Left forelimb (tissue), 1 donor: ENCODE data around the gene STXBP2.
A peak's percentile ranks its signal among the peaks of the same experiment; 100 is the strongest.

Source experiments
- DNase-seq: peaks from one replicate; pipeline ENCODE4 v3.0.0-alpha.2; 2018; ENCODE audit warnings: low spot score

STXBP2 gene

DNA sequence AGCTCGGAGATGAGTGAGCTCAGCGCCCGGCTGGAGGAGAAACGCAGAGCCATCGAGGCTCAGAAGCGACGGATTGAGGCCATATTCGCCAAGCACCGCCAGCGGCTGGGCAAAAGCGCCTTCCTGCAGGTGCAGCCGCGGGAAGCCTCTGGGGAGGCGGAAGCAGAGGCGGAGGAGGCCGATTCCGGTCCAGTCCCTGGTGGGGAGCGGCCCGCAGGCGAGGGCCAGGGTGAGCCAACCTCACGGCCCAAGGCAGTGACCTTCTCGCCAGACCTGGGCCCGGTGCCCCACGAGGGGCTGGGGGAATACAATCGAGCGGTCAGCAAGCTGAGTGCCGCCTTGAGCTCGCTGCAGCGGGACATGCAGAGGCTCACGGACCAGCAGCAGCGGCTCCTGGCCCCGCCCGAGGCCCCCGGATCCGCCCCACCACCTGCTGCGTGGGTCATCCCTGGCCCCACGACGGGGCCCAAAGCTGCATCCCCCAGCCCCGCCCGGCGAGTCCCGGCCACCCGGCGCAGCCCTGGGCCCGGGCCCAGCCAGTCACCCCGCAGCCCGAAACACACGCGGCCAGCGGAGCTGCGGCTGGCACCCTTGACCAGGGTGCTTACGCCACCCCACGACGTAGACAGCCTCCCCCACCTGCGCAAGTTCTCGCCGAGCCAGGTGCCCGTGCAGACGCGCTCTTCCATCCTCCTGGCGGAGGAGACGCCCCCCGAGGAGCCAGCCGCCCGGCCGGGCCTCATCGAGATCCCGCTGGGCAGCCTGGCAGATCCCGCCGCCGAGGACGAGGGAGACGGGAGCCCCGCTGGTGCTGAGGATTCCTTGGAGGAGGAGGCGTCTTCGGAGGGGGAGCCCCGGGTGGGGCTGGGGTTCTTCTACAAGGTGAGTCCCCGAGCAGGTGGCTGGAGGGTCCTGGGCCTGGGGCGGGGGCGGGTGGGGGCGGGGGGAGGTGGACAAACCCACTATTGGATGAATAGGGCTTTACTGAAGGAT is 24.3 kb upstream of the STXBP2 start:
- no peak for DNase-seq

GRCh38 chr19:7614859-7615741 is 21.8 kb upstream of the STXBP2 start:
- no peak for DNase-seq

GRCh38 chr19:7617172-7617571 is 19.7 kb upstream of the STXBP2 start:
- DNase-seq = no peak

DNA sequence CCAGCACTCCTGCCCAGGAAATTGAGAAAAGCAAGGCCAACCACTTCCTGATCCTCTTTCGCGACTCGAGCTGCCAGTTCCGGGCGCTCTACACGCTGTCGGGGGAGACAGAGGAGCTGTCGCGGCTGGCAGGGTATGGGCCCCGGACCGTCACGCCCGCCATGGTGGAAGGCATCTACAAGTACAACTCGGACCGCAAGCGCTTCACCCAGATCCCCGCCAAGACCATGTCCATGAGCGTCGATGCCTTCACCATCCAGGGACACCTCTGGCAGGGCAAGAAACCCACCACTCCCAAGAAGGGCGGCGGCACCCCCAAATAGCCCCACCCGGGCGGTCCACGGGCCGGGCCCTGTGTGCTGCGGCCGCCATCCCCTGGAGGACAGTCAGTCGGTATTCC is 19.2 kb upstream of the STXBP2 start:
- no peak for DNase-seq

DNA sequence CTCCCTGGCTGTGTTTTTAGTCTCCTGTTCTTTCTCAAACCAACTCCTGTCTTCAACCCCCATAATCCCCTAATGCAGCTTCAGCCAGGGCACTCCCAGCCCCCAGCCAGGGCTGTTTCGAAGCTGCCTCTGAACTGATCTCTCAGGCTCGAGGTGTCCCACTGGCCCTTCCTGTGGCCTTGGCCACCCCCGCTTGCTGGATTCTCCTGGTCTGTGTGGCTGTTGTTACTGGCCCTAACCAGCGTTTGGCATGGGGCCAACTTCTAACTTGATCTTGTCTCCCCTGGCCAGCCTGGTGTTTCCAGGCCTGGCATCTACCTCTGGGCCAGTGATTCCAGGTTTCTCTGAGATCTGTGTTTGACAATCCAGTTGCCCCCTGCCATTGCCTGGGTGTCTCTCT is 18.6 kb upstream of the STXBP2 start:
- DNase-seq = no peak

DNA sequence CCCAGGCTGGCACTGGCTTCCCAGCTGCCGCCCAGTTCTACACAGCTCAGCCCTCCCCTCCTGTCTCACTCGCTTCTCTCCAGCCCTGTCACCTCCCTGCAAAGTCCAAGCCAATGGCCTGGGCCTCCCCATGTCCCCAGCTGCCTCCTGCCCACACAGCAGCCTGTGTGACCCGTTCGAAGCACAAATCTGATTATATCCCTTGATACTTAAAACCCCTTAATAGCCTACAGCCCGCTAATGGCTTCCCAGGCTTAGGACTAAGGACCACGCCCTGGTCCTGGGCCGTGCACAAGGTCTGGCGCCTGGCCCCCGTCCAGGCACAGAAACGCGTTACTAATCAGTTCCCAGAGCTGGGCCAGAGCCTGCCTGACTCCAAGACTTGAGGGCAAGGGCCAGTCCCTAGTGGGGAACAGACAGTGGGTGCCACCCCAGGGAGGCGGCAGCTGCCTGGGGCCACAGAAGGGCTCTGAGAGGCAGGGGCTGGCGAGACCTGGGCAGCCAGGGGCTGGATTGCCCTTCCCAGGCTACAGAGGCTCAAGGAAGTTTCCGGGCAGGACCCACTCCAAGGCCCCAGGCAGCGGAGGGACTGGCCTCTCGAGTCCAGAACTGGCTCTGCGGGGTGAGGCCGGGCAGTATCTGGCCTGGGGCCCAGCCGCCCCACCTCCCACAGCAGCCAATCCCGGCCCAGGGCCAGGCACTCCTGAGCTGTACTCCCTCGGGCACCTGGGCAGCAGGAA is 18.0 kb upstream of the STXBP2 start:
- no peak for DNase-seq

- DNase-seq = no peak
These were observed 17.1 kb upstream of the STXBP2 start for GRCh38 chr19:7619671-7620441.

DNA sequence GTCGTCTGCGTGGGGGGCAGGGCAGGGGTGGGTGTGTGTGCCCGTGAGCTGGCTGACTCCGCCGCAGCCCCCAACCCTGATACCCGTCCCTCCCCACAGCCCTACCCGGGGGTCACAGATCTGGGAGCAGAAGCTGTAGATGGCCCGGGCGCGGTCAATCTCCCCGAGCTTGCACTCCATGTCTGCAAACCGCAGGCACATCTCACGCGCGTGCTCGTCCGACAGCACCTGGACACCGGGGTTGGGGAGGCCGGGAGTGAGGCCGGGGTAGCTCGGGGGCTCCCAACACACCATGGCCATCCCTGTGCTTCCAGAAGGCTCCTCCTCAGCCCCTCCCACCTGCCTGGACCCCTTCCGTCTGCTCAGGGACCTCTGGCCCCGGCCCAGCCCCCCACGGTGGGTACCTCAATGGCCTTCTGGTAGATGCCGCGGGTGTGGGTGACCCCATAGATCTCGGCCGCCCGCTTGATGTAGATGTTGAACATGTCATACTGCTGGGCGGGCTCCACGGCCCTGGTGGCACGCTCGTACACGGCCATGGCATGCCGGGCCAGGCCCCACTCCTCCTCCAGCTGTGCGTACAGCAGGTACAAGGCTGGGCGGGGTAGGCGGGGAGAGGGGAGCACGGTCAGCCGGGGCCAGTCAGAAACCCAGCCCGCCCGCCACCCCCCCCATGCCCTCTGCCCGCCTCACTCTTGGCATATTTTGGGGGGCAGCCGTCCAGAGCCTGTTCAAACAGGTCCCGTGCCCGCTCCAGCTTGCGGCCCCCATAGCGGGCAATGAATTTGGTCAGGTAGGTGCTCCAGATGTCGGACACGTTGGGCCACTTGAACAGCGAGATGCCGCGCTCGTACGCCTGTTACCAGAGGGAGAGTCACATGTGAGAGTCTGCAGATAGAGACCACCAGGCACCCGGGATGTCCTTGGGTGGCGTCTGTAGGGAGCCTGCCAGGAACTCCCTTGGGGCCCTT is 16.2 kb upstream of the STXBP2 start:
- no peak for DNase-seq

- no peak for DNase-seq
These were observed 13.8 kb upstream of the STXBP2 start for GRCh38 chr19:7622933-7623685.

DNA sequence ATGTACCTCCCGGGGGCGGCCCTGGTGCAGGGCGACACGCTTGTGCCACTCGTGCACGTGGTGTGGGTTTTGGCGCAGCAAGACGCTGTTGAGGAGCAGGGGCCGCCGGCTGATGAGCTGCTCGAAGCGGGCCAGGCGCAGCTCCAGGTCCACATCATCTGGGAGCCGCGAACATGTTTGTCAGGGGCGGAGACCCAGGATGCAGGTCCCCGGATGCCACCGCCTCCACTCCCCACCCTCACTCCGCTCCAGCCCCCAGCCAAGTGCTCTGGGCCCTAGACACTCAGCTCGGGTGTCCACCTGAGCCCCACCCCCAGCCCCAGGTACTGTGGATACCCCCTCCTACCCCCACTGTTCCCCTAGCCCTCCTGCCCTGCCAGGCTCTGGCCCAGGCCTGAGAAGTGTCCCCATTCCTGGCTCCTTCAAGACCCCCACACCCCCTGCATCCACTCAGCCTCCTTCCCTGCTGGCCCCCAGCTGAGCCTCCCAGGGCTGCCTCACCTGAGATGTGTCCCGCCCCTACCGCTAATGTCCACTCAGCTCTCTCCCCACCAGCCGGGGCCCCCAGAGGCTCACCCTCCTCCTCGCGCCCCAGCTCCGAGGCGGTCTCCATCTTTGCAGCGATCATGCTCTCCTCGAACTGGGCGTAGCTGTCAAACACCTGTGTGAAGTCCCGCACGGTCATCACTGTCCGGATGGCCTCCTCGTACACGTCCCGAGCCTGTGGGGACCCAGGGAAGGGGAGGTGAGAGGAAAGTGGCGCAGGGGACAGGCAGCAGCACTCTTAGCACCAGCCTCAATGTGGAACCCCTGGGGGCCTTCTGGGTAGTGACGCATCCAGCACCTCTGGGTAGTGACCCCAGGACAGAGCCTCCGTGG is 12.9 kb upstream of the STXBP2 start:
- DNase-seq = no peak

- no peak for DNase-seq
These were observed 12.1 kb upstream of the STXBP2 start for GRCh38 chr19:7624810-7625209.

- DNase-seq = no peak
These were observed 11.0 kb upstream of the STXBP2 start for GRCh38 chr19:7625763-7626372.

- no peak for DNase-seq
These were observed 9.7 kb upstream of the STXBP2 start for GRCh38 chr19:7627166-7627565.

DNA sequence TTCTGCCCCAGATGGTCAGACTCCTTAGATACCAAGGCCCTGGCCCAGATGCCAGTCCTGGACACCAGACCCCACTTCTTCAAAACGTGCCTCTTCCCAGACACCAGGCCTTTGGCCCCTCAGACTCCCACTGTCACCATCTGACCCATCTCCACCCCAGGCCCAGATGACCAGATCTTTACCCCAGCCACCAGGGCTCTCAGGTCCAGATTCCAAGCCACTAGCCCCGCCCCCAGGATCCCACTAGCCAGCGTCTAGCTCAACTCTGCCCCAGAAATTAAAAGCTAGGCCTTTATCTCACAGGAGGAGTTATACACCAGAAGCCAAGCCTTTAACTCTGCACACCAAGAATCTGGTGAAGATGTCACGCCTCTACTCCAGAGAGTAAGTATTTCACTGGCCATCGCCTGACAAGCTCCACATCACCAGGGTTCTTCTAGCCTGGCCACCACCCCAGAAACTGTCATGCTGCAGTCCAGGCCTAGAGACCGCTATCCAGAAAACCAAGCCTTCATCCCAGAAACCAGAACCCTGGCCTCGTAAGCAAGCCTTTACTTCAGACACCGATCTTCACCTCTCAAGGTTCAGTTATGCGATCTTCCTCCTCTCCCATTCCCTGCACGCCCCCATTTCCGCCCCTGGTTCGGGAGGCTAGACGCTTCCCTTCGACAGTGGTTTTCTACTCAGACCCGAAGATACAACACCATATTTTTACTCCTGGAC is 8.2 kb upstream of the STXBP2 start:
- no peak for DNase-seq

GRCh38 chr19:7629347-7630054 is 7.4 kb upstream of the STXBP2 start, which contains the start of the genes PET100 and XAB2:
PET100 (plus strand) TSS chr19:7629793; CDS start chr19:7629834, 41 bp downstream.
XAB2 (minus strand) TSS chr19:7629545; CDS start chr19:7629527, 18 bp downstream.
- DNase-seq = peak; percentile 97

- DNase-seq = no peak
These were observed 5.3 kb upstream of the STXBP2 start for GRCh38 chr19:7631577-7631976.
